A549 treated with GW870086 at 1 μM for 4 hours (cell line): ENCODE measurements around the gene MYH3. TPM values are rescaled to one million over a fixed set of nuclear protein-coding genes. Genes with fewer than 3 reads are reported as not detected.

Experiments
- total RNA-seq: library from RNA; stranded (reverse); fragments of 200-300 nt; extraction: Qiagen RNA extraction; gene quantifications from 5 replicates; pipeline ENCODE4 v1.2.3, GENCODE V29; 2022; ENCODE audit warnings: low read depth

Gene MYH3
- 0.68 to 1.5 TPM (median 1.1 TPM) in 5 replicates for total RNA-seq

GRCh38 chr17:10657148-10657547, at the start of gene MYH3:
Gene MYH3, minus strand, starts transcription at chr17:10657309. Its CDS starts 2,245 bp downstream, at chr17:10655064.

GRCh38 chr17:10697092-10698081, 40.3 kb upstream of the MYH3 start, which contains the start of the genes ADPRM and SCO1:
Gene ADPRM, plus strand, starts transcription at chr17:10697594. Its CDS starts 7,333 bp downstream, at chr17:10704927.
Gene SCO1, minus strand, starts transcription at chr17:10697533. Its CDS starts 26 bp downstream, at chr17:10697507.

Other genes starting within 250 kb of the MYH3 start
- gene MYH8, start 235.4 kb downstream of the MYH3 start, total RNA-seq, result not detected in 5 replicates
- gene MYH4, start 187.8 kb downstream of the MYH3 start, total RNA-seq, result not detected in 5 replicates
- not detected in 5 replicates for gene MYH1, start 138.8 kb downstream of the MYH3 start, total RNA-seq
- gene MYH2, start 107.7 kb downstream of the MYH3 start, total RNA-seq, result not detected in 5 replicates
- 51.6 to 62.7 TPM (median 58.4 TPM) in 5 replicates for gene SCO1, start 40.2 kb upstream of the MYH3 start, total RNA-seq
- gene ADPRM, start 40.3 kb upstream of the MYH3 start, total RNA-seq, result 7.1 to 9.5 TPM (median 9.2 TPM) in 5 replicates
- 2.8 to 4.2 TPM (median 3.1 TPM) in 5 replicates for gene TMEM220, start 72.7 kb upstream of the MYH3 start, total RNA-seq
- gene TMEM238L, start 146.8 kb upstream of the MYH3 start, total RNA-seq, result not detected in 5 replicates
- gene PIRT, start 180.8 kb upstream of the MYH3 start, total RNA-seq, result not detected in 5 replicates